Caki2 (cell line): Measurements from ENCODE around the gene PDSS2. TPM values are rescaled to one million over a fixed set of nuclear protein-coding genes. Genes with fewer than 3 reads are reported as not detected.
"Not testable (repeated sequence)": the region's sequence is repeated elsewhere in the genome, so short reads cannot be mapped to it uniquely, and the experiment has no call there.

Experiments used
- DNase-seq: peaks from one replicate; pipeline ENCODE4 v3.0.0-alpha.2; 2015; ENCODE audit warnings: low read depth
- in situ Hi-C: cut with HindIII; loops from 2 replicates; pipeline ENCODE4 v1.10.0; 2016; ENCODE audit warnings: low sequenced_read_pairs, low pct_unique_long_range_greater_than_20kb, mixed read lengths
- total RNA-seq: library from RNA; depleted of rRNA; stranded (reverse); fragments of >200 nt; shearing (Covaris generic); gene quantifications from 2 replicates; pipeline ENCODE4 v1.2.3, GENCODE V29; 2014; ENCODE audit warnings: low replicate concordance

PDSS2 gene
- total RNA-seq, 1 experiment from 2014 or later, result 21.1 TPM

DNA sequence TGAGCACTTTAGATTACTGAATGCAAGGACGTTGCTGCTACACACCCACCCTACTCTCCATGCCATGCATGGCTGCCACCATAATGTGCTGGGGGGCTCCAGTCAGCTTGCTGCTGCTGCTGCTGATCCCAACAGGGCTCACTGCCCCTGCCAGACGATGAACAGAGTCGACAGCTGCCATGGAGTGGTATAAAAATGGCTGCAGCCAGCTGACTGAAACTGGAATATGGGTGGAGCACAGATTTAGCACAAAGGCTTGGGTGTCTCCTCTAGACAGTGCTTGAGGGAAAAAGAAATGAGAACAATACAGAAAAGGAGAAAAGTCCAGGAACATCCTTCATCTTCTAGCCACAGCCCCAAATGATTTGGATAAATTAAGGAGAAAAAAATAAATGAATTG lies 150.7 kb downstream of the PDSS2 start:
- no peak for DNase-seq
- in situ Hi-C loops, result no loop called here

DNA sequence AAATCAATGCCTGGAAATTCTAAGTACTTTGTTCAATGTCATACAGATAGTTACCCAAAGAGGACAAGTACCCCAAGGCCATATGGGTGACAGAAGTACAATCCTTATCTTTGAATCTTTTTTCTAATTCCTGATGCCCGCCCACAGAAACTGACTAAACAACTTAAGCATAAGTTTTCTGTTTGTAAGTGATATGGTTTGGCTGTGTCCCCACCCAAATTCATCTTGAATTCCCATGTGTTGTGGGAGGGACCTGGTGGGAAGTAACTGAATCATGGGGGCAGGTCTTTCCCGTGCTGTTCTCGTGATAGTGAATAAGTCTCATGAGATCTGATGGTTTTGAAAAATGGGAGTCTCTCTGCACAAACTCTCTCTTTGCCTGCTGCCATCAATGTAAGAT lies 153.4 kb downstream of the PDSS2 start:
- in situ Hi-C loops, DNase-seq: not testable (repeated sequence)

DNA sequence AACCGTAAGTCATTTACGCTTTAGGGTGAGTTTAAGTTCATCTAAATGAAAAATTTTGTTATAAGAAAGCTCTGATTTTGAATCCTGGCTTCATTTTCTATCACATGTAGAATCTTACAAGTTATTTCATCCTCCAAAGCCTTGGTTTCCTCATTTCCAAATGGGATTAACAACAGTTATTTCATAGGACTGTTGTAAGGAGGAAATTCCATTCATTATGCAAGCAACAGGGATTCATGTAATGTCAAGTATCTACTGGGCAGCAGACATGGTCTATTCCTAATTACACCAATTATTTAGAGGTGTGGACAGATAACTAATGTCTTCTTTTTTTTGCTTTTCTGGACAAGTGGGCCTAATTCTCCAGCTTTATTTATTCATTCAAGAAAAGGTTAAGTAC lies 154.0 kb downstream of the PDSS2 start:
- in situ Hi-C loops, result no loop called here
- no peak for DNase-seq

DNA sequence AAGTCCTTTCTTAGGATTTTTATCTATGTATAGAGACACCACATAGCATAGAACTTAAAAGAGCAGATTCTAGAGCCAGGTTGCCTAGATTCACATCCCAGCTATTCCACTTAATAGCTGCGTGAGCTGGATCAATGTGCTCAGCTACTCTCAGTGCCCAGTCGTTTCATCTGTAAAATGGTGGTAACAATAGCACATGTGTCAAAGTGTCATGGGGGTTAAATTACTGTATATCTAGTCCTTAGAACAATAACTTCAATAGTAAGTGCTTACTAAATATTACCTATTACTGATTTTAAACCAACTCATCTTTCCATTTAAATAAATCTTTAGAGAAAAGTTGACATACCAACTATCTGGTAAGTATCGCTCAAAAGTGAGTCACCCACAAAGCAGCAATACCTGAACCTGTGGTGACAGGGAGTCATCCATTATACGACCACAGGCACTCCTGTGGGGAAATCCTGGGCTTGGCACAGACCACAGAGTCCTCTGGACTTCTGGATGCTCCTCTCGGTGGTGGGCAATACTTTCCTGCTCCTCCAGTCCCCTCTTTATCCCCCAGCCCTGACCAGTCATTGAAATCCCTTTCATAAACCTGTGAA lies 154.8 kb downstream of the PDSS2 start:
- peak; percentile 7 for DNase-seq
- in situ Hi-C loops, result no loop called here

DNA sequence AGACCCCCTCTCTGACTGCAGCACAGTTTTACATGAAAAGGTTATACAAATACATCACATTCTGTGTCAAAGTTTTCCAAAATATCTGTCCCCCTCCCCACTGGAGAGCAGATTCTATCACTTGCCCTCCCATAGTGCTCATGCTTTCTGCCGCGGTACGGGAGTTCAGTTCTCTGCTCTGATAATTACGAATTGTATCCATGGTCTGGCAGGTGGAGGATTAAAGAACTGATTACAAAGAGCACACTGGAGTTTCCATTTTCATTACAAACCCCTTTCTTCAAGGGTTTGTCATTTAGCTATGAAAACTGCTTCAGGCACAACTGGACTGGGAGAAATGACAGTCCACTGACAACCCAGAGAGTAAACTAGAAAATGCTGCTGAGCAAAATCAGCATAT lies 166.0 kb downstream of the PDSS2 start:
- in situ Hi-C loops, result no loop called here
- no peak for DNase-seq

DNA sequence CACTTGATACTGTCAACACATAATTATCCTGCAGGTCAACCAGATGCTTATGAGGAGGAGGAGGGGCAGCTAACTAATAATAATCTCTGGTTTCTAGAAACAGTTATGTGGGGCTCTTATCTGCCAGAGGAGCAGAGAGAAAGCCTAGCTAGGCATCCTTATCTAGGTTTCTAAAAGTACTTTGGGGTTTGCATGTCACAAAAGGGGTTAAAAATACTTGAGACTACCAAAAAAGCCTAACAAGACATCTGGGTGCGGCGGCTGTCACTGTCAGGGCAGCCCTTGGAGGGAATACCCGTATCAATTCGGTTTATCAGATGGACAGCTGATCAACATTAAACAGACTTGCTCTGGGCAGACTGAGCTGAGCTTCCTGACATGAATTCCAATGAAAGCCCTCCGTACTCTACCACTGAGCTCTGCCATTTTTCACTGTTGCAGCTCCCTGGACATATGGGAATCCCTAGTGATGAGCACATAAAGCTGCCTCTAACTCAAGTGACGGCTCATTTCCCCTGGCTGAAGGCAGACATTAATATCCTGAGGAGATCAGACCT lies 166.6 kb downstream of the PDSS2 start:
- DNase-seq, result no peak
- in situ Hi-C loops, result no loop called here

DNA sequence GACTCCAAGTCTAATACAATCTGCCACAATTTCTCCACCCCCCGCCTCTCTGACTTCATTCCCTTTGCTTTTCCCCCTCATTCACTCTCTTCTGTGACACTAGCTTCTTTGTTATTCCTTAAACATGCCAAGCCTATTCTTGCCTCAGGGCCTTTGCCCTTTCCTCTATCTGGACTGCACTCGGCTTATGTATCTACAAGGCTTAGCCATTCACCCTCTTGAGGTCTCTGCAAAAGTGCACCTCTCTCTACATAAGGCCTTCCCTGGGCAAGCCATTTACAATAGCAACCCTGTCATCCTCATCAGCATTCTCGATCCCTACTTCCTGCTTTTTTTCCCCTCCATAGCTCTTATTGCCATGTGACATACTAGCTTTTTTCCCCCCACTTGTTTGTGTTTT lies 168.9 kb downstream of the PDSS2 start:
- no peak for DNase-seq
- in situ Hi-C loops, result no loop called here

DNA sequence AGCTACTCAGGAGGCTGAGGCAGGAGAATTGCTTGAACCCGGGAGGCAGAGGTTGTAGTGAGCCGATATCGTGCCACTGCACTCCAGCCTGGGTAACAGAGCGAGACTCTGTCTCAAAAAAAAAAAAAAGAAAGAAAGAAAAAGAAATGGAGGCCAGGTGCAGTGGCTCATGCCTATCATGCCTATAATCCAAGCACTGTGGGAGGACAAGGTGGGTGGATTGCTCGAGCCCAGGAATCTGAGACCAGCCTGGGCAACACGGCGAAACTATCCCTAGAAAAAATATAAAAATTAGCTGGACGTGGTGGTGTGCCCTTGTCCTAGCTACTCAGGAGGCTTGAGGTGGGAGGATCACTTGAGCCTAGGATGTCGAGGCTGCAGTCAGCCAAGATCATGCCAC lies 170.1 kb downstream of the PDSS2 start:
- in situ Hi-C loops, DNase-seq: not testable (repeated sequence)

DNA sequence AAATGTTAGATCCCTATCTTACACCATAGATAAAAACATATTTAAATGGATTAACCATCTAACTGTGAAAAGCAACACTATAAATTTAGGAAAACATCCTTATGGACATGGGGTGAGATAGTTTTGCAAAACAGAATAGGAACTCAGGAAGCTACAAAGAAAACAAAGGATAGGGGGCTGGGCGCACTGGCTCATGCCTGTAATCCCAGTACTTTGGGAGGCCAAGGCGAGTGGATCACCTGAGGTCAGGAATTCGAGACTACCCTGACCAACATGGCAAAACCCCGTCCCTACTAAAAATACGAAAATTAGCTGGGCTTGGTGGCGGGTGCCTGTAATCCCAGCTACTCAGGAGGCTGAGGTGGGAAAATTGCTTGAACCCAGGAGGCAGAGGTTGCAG lies 173.7 kb downstream of the PDSS2 start:
- DNase-seq, in situ Hi-C loops: not testable (repeated sequence)

DNA sequence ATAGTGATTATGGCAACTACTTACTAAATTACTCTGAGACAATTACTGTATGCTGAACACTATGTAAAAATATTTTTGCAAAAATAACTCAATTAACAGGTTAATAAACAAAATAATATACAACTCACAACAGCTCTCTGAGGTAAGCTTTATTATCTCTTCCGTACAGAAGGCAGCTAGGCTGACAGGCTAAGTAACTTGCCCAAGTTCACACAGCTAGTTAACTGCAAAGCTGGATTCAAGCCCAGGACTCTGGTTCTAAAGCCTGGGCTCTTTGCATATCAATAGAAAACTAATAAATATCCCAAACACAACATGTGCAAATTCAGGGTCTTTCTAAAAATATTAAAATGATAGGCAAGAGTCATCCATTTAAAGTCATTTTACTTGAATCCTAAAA lies 174.6 kb downstream of the PDSS2 start:
- in situ Hi-C loops, result no loop called here
- no peak for DNase-seq

DNA sequence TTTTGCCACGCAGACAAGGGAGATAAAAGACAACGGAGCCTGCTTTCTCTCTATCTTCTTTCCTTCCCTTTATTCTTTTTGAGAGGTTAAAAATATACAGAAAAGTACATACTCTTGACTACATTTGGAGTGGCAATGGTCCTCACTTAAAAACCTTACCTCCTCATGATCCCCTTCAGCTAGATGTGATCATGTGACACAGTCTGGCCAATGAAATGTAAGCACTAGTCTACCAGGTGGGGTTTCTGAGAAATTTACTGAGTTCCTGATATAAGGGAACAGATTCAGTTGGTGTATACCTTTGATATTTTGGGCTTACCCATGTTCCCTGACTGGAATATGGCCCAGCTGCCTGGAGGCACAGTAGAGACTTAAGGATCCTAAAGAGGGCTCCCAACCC lies 178.6 kb downstream of the PDSS2 start:
- in situ Hi-C loops, result no loop called here

DNA sequence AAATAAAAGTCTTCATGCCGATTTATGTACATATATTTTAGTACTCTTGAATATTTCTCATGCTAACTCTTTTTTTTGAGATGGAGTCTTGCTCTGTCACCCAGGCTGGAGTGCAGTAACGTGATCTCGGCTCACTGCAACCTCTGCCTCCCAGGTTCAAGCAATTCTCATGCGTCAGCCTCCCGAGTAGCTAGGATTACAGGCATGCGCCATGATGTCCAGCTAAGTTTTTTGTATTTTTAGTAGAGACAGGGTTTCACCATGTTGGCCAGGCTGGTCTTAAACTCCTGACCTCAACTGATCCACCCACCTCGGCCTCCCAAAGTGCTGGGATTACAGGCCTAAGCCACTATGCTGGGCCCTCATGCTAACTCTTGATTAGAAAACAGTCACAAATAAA lies 179.4 kb downstream of the PDSS2 start:
- in situ Hi-C loops, DNase-seq: not testable (repeated sequence)

More for the DNA sequence above, 178.6 kb downstream of the PDSS2 start:
- DNase-seq, result no peak

DNA sequence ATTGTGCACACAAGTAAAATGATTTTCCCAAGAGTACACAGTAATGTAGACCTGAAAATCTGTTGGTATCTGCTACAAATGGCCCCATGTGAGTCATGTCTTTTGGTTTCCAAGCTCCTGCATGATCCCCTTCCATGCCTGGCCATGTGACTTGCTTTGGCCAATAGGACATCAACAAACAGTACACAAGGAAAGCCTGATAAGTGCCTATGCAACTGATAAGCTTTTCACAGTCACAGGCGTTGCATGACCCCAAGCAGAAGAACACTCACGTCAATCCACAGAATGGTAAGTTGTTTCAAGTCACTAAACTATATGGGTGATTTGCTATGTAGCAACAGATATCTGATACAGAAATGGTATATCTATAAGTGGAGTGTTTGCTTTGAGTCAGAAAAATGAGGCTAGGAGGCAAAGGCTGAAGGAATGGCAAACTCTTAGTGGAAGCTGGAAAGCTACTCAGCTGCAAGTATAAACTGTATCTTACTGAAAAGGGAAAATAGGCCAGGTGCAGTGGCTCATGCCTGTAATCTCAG lies 184.0 kb downstream of the PDSS2 start:
- no peak for DNase-seq

DNA sequence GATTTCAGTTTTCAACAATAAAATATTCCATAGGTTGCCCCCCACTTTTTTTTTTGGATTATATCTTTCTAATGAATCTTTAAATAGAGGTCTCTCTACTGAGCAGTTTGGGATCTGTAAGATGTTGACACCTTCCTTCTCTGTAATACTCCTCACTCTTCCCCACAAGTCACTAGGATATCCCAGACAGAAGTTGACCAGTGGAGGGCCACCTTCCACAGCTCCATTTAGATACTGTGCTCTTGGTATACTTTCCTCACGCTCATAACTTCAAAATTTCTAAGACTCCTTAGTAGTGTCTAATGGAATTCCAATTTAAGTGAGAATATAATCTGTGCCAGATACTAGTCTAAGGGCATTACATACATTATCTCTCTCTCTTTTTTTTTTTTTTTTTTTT lies 185.1 kb downstream of the PDSS2 start:
- in situ Hi-C loops, result no loop called here
- no peak for DNase-seq

More for the DNA sequence above, 184.0 kb downstream of the PDSS2 start:
- in situ Hi-C loops, result no loop called here

DNA sequence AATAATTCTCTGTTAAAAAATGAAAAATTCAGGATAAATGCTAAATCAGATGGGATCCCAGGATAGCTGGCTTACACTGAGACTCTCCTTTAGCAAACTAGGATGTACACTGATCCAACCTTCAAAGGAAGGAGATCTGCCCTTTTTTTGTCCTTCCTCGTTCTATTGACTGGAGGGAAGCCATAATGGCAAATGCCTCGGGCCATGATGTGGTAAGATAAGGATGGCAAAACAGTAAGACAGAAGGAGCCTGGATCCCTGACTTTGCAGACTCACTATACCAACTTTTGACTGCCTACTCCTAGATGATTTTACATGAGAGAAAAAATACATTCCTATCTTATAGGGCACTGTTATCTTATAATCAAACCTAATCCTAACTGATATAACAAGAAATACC lies 187.1 kb downstream of the PDSS2 start:
- DNase-seq, result no peak
- in situ Hi-C loops, result no loop called here

DNA sequence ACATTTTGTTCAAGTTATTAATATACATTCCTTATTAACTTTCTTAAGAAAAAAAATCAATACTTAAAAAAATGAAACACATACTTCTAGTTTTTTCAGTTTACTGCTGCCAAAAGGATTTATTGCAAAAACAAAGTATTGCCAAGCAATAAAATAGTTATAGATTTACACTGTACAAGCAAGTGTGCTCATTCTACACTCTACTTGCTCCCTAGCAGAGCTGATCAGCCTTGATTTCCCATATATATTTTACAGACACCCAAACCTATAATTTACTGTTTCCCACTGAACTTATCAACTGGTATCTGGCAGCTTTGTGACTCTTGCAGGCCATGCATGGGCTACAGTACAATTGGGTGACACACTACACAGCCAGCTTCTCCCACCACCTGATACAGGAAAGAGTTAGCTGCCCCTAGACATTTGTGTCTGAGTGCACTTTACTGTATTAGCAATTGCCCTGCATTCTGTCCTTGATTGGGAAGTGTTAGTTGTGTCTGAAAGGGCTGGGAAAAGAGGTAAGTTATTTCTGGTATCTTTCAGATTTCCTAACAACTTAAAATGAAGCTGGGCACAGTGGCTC lies 188.1 kb downstream of the PDSS2 start:
- no peak for DNase-seq
- in situ Hi-C loops, result no loop called here

DNA sequence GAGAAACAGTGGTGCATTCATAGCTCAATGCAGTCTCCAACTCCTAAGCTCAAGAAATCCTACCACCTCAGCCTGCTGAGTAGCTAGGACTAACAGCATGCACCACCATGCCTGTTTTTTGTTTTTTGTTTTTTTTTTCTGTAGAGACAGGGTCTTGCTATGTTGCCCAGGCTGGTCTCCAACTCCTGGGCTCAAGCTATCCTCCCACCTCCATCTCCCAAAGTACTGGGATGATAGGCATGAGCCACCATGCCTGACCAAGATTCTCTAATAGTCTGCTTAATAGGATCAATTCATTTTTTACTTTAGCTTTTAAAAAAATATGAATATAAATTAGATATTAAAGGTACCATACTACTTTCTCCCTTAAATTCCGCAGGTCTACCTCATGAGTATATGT lies 191.7 kb downstream of the PDSS2 start:
- no peak for DNase-seq
- in situ Hi-C loops, result no loop called here

DNA sequence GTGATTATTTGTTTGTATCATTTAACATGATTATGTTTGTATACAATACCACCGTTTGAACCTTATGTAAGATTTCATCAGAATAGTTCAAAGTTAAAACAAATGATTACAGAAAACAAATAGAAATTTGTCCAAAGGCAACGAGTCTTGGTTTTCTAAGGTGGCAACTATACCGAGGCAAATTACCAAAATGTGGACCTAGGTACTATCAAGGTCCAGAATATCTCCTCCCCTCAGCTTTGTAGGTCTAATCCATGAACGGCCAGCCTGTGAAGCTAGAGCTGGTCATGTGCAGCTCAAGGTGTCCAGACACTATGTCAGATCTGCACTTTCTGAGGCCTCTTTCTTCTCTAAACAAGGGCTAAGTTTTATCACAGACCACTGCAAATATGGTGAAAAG lies 192.4 kb downstream of the PDSS2 start:
- no peak for DNase-seq
- in situ Hi-C loops, result no loop called here

DNA sequence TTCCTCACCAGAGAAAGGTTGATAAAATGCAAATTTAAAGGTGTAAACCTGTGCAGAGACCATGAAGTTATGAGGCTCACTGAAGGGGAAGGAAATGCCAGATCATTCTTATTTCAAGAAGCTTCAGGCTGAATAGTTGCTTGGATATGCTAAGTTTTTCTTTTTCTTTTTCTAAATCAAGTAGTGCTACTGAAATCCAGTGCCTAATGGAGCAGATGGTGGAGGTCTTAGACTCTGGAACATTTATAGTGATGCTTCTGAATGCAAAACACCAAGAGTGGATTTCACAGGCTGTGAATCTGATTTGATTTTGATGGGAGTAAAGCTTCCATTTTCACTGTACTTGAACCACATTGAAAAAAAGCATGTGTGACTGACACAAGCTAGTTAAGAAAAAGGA lies 192.8 kb downstream of the PDSS2 start:
- in situ Hi-C loops, result no loop called here
- no peak for DNase-seq

DNA sequence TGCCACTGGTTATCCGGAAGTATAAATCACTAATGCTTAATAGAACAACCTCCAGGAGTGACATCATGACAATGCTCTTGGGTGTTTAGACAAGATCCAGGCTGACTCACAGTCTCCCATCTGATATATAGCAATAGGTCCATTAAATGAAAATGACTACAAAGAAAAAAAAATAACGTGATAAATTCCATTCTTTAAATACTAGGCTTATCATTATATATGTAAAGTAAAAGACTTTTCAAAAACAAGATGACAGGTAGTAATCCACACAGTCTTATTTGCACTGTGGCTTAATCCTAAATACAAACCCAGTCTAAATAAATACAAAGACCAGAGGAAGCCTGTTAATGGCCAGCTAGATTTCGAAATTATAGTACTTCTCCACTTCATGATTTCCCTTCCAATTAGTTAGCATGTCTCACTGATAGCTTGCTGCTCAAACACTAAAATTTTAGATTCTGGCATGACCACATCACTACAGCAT lies 195.0 kb downstream of the PDSS2 start:
- in situ Hi-C loops, result no loop called here
- peak; percentile 35 for DNase-seq
